IMR-90 (cell line): ENCODE measurements around the gene CHI3L1. TPM values are rescaled to one million over a fixed set of nuclear protein-coding genes. Genes with fewer than 3 reads are reported as not detected.

ENCODE experiments used
- ATAC-seq: fragments of 200-7000 bp; cut with Tn5 transposase; 2 replicates; pipeline ENCODE4 v1.9.1; 2020; ENCODE audit warnings: low read depth, mild to moderate bottlenecking, moderate library complexity
- BruUV-seq: library from RNA; stranded (reverse); fragments of 400-500 nt; replicated peaks from 2 replicates; lab custom pipeline; 2021; lab: Mats Ljungman, UMichigan
- CTCF ChIA-PET: fragments of 300-600 bp; formaldehyde crosslinking; extraction: SDS; loops from one replicate; lab custom pipeline; 2021; ENCODE audit warnings: antibody characterized with exemption; lab: Yijun Ruan, JAX
- POLR2A ChIA-PET: fragments of 300-600 bp; sonication (Branson Sonifier 250); formaldehyde crosslinking; loops from one replicate; lab custom pipeline; 2022; ENCODE audit warnings: antibody characterized with exemption; ENCODE audit not compliant: unreplicated experiment; lab: Charles Lee
- DNase-seq: peaks from one replicate; pipeline ENCODE4 v3.0.0; 2013
- H2AFZ ChIP-seq: replicated peaks from 2 replicates; pipeline ENCODE3; 2013; ENCODE audit warnings: low read length, mild to moderate bottlenecking; ENCODE audit not compliant: poor library complexity
- H2AK5ac ChIP-seq: 2 replicates; pipeline ENCODE4 v1.6.1; 2013; ENCODE audit warnings: low read depth, low read length, inconsistent platforms
- H2AK9ac ChIP-seq: replicated peaks from 2 replicates; pipeline ENCODE3; 2013; ENCODE audit warnings: mild to moderate bottlenecking, low read depth, low read length, moderate library complexity; ENCODE audit not compliant: poor library complexity
- H2BK120ac ChIP-seq: 2 replicates; pipeline ENCODE4 v1.6.1; 2013; ENCODE audit warnings: low read depth, low read length, inconsistent platforms
- H2BK15ac ChIP-seq: 3 replicates; pipeline ENCODE4 v1.6.1; 2013; ENCODE audit warnings: low read depth, low read length, inconsistent platforms
- H2BK20ac ChIP-seq: 2 replicates; pipeline ENCODE4 v1.6.1; 2013; ENCODE audit warnings: low read depth, mild to moderate bottlenecking, inconsistent platforms, low read length, moderate library complexity
- H2BK5ac ChIP-seq: 2 replicates; pipeline ENCODE4 v1.6.1; 2013; ENCODE audit warnings: mild to moderate bottlenecking, low read depth, low read length, inconsistent platforms; ENCODE audit not compliant: poor library complexity, severe bottlenecking
- H3K14ac ChIP-seq: replicated peaks from 2 replicates; pipeline ENCODE4 v1.6.1; 2013; ENCODE audit warnings: low read depth, low read length, inconsistent platforms
- H3K18ac ChIP-seq: 2 replicates; pipeline ENCODE4 v1.6.1; 2013; ENCODE audit warnings: low read depth, low read length, control low read depth
- H3K23ac ChIP-seq: 2 replicates; pipeline ENCODE4 v1.6.1; 2013; ENCODE audit warnings: low read depth, low read length, inconsistent platforms
- H3K27ac ChIP-seq: 2 replicates; pipeline ENCODE4 v1.5.1; 2013; ENCODE audit warnings: mild to moderate bottlenecking, control low read depth, low read length; ENCODE audit not compliant: insufficient read depth
- H3K27me3 ChIP-seq: 2 replicates; pipeline ENCODE4 v1.6.1; 2013; ENCODE audit warnings: low read length; ENCODE audit not compliant: control insufficient read depth, insufficient read depth
- H3K36me3 ChIP-seq: 2 replicates; pipeline ENCODE4 v1.6.1; 2013; ENCODE audit warnings: low read length, mixed read lengths; ENCODE audit not compliant: control insufficient read depth, insufficient read depth
- H3K4ac ChIP-seq: 2 replicates; pipeline ENCODE4 v1.6.1; 2013; ENCODE audit warnings: low read depth, low read length, inconsistent platforms
- H3K4me1 ChIP-seq: 2 replicates; pipeline ENCODE4 v1.6.1; 2013; ENCODE audit warnings: low read length, mixed read lengths; ENCODE audit not compliant: control insufficient read depth, insufficient read depth
- H3K4me2 ChIP-seq: 2 replicates; pipeline ENCODE4 v1.6.1; 2013; ENCODE audit warnings: low read depth, mild to moderate bottlenecking, control low read depth, low read length, moderate library complexity
- H3K4me3 ChIP-seq: 2 replicates; pipeline ENCODE4 v1.5.1; 2013; ENCODE audit warnings: low read depth, mild to moderate bottlenecking, control low read depth, low read length, moderate library complexity; ENCODE audit not compliant: insufficient read depth
- H3K56ac ChIP-seq: 2 replicates; pipeline ENCODE4 v1.6.1; 2013; ENCODE audit warnings: low read length, inconsistent platforms; ENCODE audit not compliant: insufficient read depth; ENCODE audit errors: extremely low read depth
- H3K79me1 ChIP-seq, 2 experiments: 2 replicates each; pipeline ENCODE4 v1.6.1; 2013; ENCODE audit warnings: low read length in 2 of 2, inconsistent platforms in 1 of 2, low read depth in 1 of 2
- H3K9ac ChIP-seq: 2 replicates; pipeline ENCODE4 v1.6.1; 2013; ENCODE audit warnings: low read depth, low read length, control low read depth
- H3K9me1 ChIP-seq: 2 replicates; pipeline ENCODE4 v1.6.1; 2013; ENCODE audit warnings: low read length, inconsistent platforms; ENCODE audit not compliant: insufficient read depth
- H3K9me3 ChIP-seq: 2 replicates; pipeline ENCODE4 v1.6.1; 2013; ENCODE audit warnings: low read length; ENCODE audit not compliant: control insufficient read depth, insufficient read depth
- H4K20me1 ChIP-seq: 2 replicates; pipeline ENCODE4 v1.6.1; 2013; ENCODE audit warnings: low read length, inconsistent platforms; ENCODE audit not compliant: insufficient read depth
- H4K5ac ChIP-seq: 2 replicates; pipeline ENCODE4 v1.6.1; 2013; ENCODE audit warnings: mild to moderate bottlenecking, low read depth, low read length, control low read depth
- H4K8ac ChIP-seq, 2 experiments: 2 replicates each; pipeline ENCODE4 v1.6.1; 2013; ENCODE audit warnings: low read depth in 2 of 2, low read length in 2 of 2, control low read depth in 1 of 2, inconsistent platforms in 1 of 2
- H4K91ac ChIP-seq: 2 replicates; pipeline ENCODE4 v1.6.1; 2013; ENCODE audit warnings: low read depth, low read length, inconsistent platforms; ENCODE audit not compliant: insufficient read depth
- CEBPB ChIP-seq: IDR thresholded peaks from 2 replicates; pipeline ENCODE4 v1.6.1; 2012; ENCODE audit warnings: low read depth, low read length, improper control_type of control experiment
- CHD1 ChIP-seq: IDR thresholded peaks from 2 replicates; pipeline ENCODE4 v1.6.1; 2012; ENCODE audit warnings: low read depth, low read length, improper control_type of control experiment
- CTCF ChIP-seq: conservative IDR thresholded peaks from 2 replicates; pipeline ENCODE4 v1.5.1; 2012; ENCODE audit warnings: mild to moderate bottlenecking, low read depth, low read length, improper control_type of control experiment
- ELK1 ChIP-seq: fragments of 150-350 bp; IDR thresholded peaks from 2 replicates; pipeline ENCODE4 v1.6.1; 2016; ENCODE audit warnings: low read depth, mild to moderate bottlenecking, low read length, moderate library complexity, borderline replicate concordance
- FOS ChIP-seq: fragments of 150-350 bp; IDR thresholded peaks from 2 replicates; pipeline ENCODE4 v1.6.1; 2016; ENCODE audit warnings: low read depth, low read length
- NFE2L2 ChIP-seq: fragments of 150-350 bp; IDR thresholded peaks from 2 replicates; pipeline ENCODE4 v1.6.1; 2016; ENCODE audit warnings: low read depth, mild to moderate bottlenecking, low read length
- POLR2A ChIP-seq: IDR thresholded peaks from 2 replicates; pipeline ENCODE4 v1.6.1; 2012; ENCODE audit warnings: mild to moderate bottlenecking, low read depth, low read length
- RCOR1 ChIP-seq: IDR thresholded peaks from 2 replicates; pipeline ENCODE4 v1.6.1; 2012; ENCODE audit warnings: mild to moderate bottlenecking, low read length, improper control_type of control experiment; ENCODE audit not compliant: insufficient replicate concordance
- SMC3 ChIP-seq: fragments of 150-350 bp; IDR thresholded peaks from 2 replicates; pipeline ENCODE4 v1.6.1; 2016; ENCODE audit warnings: low read depth, mild to moderate bottlenecking, antibody characterized with exemption, low read length, moderate library complexity
- USF2 ChIP-seq: fragments of 150-350 bp; IDR thresholded peaks from 2 replicates; pipeline ENCODE4 v1.6.1; 2017; ENCODE audit warnings: mild to moderate bottlenecking, antibody characterized with exemption, low read length, low read depth
- WGBS, 2 experiments: methylation state at CpG; one replicate each; pipeline versions ENCODE4 v1.1.5 to v1.1.7; 2013; ENCODE audit warnings: missing lambda C conversion rate in 2 of 2; ENCODE audit not compliant: insufficient read length in 1 of 2; ENCODE audit errors: extremely low coverage in 2 of 2; 5-methylcytosine and 5-hydroxymethylcytosine counted together
- dilution Hi-C: fragments of 300-500 bp; cut with HindIII; formaldehyde crosslinking; loops from one replicate; pipeline ENCODE4 v1.14.3; 2018; ENCODE audit warnings: low sequenced_read_pairs; ENCODE audit not compliant: unreplicated experiment
- in situ Hi-C: fragments of 300-500 bp; cut with MboI; formaldehyde crosslinking; loops from 3 replicates; pipeline ENCODE4 v1.14.3; 2019; ENCODE audit warnings: low sequenced_read_pairs, inconsistent platforms, mixed read lengths
- intact Hi-C: fragments of 100-400 bp; cut with micrococcal nuclease; formaldehyde crosslinking; loops from 2 replicates; pipeline ENCODE4 v1.10.0; 2022
- polyA plus RNA-seq, 3 experiments: library from polyadenylated mRNA; depleted of rRNA; stranded (reverse); fragments of >200 nt; gene quantifications; 2 replicates each; pipeline ENCODE4 v1.2.3, GENCODE V29; 2012; ENCODE audit warnings: low replicate concordance in 1 of 3
- total RNA-seq: library from RNA; depleted of rRNA; stranded (reverse); fragments of >200 nt; gene quantifications from 2 replicates; pipeline ENCODE4 v1.2.3, GENCODE V29; 2012

Gene CHI3L1
- total and polyA plus RNA-seq, 2 of the 4 experiments (the other 2 are of a cell fraction) = 0.17 TPM; not detected in 1

- no peak overlapping the region for H2BK20ac ChIP-seq
- H3K4me2 ChIP-seq = no peak overlapping the region
Observed at GRCh38 chr1:203204756-203205155, 18.3 kb upstream of the CHI3L1 start.

More at GRCh38 chr1:203204756-203205155, 18.3 kb upstream of the CHI3L1 start:
- WGBS, 2 experiments = no CpG with 5 or more reads among the region's 2 CpGs
- DNase-seq = no peak
- Histone ChIP-seq H3K9ac (no peak overlapping the region), H3K9me3 (no peaks in the 10 kb centered on the region), H2BK15ac (no peak overlapping the region; the same call in 2 of the 3 replicates), H3K4me1 (peaks cover 21% of the 10 kb centered on the region), H3K27me3 (peaks cover 1% of the 10 kb centered on the region; the same call in 1 of the 2 replicates), H2BK120ac (no peak overlapping the region), H4K91ac (no peak overlapping the region), H3K27ac (no peak overlapping the region), H2AK9ac (no peak overlapping the region), H3K4ac (no peak overlapping the region), H3K56ac (no peak overlapping the region), H3K79me1 (no peaks in the 10 kb centered on the region), H3K14ac (no peak overlapping the region), H4K8ac (no peak overlapping the region), H4K20me1 (no peaks in the 10 kb centered on the region), H3K4me3 (no peak overlapping the region), H2BK5ac (no peak overlapping the region), H3K18ac (no peak overlapping the region), H3K23ac (no peak overlapping the region), H3K36me3 (no peaks in the 10 kb centered on the region), H3K9me1 (no peaks in the 10 kb centered on the region), H2AK5ac (peak overlapping the region; percentile 5; the same call in 1 of the 2 replicates), H2AFZ (peak overlapping the region; percentile 19), H4K5ac (no peak overlapping the region; the same call in 1 of the 2 replicates)
- dilution Hi-C loops (no loop called here), intact Hi-C loops (no loop called here), in situ Hi-C loops (no loop called here)
- BruUV-seq = no TSS peak
- ChIA-PET POLR2A (no interaction called here), CTCF (interaction anchor here (0.9 kb wide), 1 partner anchor 166 kb away, joined by 3 read pairs; no protein-coding TSS in a partner anchor)
- TF ChIP-seq CTCF (no peak), SMC3 (no peak), ELK1 (no peak), CEBPB (no peak), USF2 (no peak), RCOR1 (no peak), NFE2L2 (no peak), FOS (no peak), POLR2A (no peak), CHD1 (no peak)
- ATAC-seq = no peak
